Brain pericyte (primary cell): ENCODE data around the gene MVB12B.
"Not testable (repeated sequence)": the region's sequence is repeated elsewhere in the genome, so short reads cannot be mapped to it uniquely, and the experiment has no call there.

Source experiments
- DNase-seq: peaks from one replicate; pipeline ENCODE4 v3.0.0-alpha.2; 2012; ENCODE audit warnings: low read depth, low spot score

MVB12B gene

GRCh38 chr9:126536841-126537465, 210.3 kb downstream of the MVB12B start:
- no peak for DNase-seq

DNA sequence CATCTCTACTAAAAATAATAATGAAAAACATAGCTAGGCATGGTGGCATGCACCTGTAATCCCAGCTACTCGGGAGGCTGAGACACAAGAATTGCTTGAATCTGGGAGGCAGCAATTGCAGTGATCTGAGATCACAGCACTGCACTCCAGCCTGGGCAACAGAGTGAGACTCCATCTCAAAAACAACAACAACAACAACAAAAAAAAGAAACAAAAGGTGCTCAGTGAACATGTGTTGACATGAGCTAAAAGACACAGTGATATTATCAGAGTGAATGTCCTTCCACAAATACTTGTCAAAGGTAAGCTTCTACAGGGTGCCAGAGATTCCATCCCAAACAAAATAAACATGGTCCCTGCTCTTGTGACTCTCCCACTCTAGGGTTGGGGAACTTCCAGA, 211.9 kb downstream of the MVB12B start:
- no peak for DNase-seq

- DNase-seq = not testable (repeated sequence)
Observed at GRCh38 chr9:126540398-126540797, 213.8 kb downstream of the MVB12B start.

- no peak for DNase-seq
Observed at GRCh38 chr9:126543490-126543889, 216.9 kb downstream of the MVB12B start.

GRCh38 chr9:126545106-126545505, 218.5 kb downstream of the MVB12B start:
- DNase-seq = no peak

- no peak for DNase-seq
Observed at GRCh38 chr9:126546036-126546435, 219.4 kb downstream of the MVB12B start.

GRCh38 chr9:126548312-126548711, 221.7 kb downstream of the MVB12B start:
- no peak for DNase-seq

- no peak for DNase-seq
Observed at GRCh38 chr9:126549246-126550006, 222.8 kb downstream of the MVB12B start.

DNA sequence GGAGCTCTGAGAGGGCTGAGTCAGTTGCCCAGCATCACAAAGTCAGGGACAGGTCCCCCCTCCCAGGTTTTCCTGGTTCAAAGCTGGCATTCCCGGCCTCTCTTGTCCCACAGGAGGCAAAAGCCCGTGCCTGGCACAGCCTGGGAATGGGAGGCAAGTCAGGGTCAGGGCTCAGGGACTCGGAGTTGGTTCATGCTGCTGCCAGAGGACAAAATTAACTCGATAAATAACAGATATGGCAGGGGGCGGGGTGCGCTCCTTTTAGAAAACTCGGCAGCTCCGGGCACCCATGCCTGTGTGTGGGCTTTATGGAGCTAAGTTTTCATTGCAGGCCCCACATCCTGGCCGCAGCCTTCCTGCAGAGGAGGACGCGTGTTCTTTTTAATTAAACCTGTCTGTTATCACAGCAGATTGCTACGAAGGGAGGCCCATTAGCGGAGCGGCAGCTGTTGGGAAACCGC, 224.3 kb downstream of the MVB12B start:
- no peak for DNase-seq

DNA sequence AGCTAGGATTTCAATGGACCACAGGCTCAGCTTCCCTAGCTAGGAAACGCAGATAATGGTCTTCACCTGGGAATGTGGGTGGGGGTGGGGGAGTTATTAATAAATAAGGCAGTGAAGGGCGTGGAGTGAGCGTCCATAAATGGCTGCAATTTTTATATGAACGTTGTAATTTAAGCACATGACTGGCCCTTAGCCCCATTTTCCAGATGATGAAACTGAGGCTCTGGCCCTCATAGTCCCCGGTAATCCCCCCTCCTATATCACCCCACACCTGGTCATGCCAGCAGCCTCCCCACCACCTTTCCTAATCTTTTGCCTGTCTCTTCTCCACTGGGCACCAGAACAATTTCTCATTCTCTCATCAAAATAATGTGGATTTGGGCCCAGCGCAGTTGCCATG, 225.2 kb downstream of the MVB12B start:
- no peak for DNase-seq

- no peak for DNase-seq
Observed at GRCh38 chr9:126554292-126554691, 227.7 kb downstream of the MVB12B start.

DNA sequence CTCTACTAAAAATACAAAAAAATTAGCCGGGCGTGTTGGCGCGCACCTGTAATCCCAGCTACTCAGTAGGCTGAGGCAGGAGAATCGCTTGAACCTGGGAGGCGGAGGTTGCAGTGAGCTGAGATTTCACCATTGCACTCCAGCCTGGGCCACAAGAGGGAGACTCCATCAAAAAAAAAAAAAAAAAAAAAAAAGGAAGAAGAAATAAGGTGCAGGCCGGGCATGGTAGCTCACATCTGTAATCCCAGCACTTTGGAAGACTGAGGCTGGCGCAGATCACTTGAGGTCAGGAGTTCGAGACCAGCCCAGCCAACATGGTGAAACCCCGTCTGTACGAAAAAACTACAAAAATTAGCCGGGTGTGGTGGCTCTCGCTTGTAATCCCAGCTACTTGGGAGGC, 228.8 kb downstream of the MVB12B start:
- DNase-seq = not testable (repeated sequence)
